OCI-LY7 (cell line): ENCODE data around the gene UBE2N.

Experiments
- EZH2phosphoT487 ChIP-seq: fragments of 200-600 bp; sonication (generic); IDR thresholded peaks from 2 replicates; pipeline ENCODE4 v1.6.1; 2018; ENCODE audit warnings: low read depth, borderline replicate concordance, mild to moderate bottlenecking, mixed run types, antibody characterized with exemption, low read length, moderate library complexity, mixed read lengths
- TF ChIP-seq, protein P1 (sequence below): fragments of 200-600 bp; sonication (generic); conservative IDR thresholded peaks from 2 replicates; pipeline ENCODE4 v1.5.1; 2014; ENCODE audit warnings: mild to moderate bottlenecking, antibody characterized with exemption, low read length, moderate library complexity, mixed read lengths

DNA sequence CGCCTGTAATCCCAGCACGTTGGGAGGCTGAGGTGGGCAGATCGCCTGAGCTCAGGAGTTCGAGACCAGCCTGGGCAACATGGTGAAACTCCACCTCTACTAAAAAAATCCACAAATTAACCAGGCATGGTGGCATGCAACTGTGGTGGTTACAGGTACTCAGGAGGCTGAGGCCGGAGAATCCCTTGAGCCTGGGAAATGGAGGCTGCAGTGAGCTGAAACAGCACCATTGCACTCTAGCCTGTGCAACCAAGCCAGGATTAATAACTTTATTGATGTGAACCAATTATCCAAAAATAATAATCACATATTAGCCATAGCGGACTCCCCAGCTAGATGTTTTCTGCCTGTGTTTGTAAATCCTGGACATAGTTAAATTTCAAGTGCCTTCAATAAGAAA, 65.8 kb downstream of the UBE2N start:
- TF ChIP-seq, protein P1, sequence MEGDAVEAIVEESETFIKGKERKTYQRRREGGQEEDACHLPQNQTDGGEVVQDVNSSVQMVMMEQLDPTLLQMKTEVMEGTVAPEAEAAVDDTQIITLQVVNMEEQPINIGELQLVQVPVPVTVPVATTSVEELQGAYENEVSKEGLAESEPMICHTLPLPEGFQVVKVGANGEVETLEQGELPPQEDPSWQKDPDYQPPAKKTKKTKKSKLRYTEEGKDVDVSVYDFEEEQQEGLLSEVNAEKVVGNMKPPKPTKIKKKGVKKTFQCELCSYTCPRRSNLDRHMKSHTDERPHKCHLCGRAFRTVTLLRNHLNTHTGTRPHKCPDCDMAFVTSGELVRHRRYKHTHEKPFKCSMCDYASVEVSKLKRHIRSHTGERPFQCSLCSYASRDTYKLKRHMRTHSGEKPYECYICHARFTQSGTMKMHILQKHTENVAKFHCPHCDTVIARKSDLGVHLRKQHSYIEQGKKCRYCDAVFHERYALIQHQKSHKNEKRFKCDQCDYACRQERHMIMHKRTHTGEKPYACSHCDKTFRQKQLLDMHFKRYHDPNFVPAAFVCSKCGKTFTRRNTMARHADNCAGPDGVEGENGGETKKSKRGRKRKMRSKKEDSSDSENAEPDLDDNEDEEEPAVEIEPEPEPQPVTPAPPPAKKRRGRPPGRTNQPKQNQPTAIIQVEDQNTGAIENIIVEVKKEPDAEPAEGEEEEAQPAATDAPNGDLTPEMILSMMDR = no peak
- no peak for TF ChIP-seq EZH2phosphoT487
